PFSK-1 (cell line): Measurements from ENCODE around the gene SYNPR.

Experiments used
- FOXP2 ChIP-seq: optimal IDR thresholded peaks from 2 replicates; pipeline ENCODE3; 2011; ENCODE audit warnings: borderline replicate concordance, control low read depth, inconsistent platforms; ENCODE audit not compliant: insufficient read depth; ENCODE audit errors: extremely low read length, extremely low read depth
- POLR2AphosphoS5 ChIP-seq: IDR thresholded peaks from 2 replicates; pipeline ENCODE4 v1.6.1; 2012; ENCODE audit warnings: low read depth, mild to moderate bottlenecking, control low read depth, low read length, moderate library complexity
- SIN3A ChIP-seq: IDR thresholded peaks from 2 replicates; pipeline ENCODE4 v1.6.1; 2012; ENCODE audit warnings: mild to moderate bottlenecking, low read length, moderate library complexity, borderline replicate concordance; ENCODE audit not compliant: insufficient read depth
- TAF1 ChIP-seq: IDR thresholded peaks from 2 replicates; pipeline ENCODE4 v1.6.1; 2012; ENCODE audit warnings: low read length, control low read depth, borderline replicate concordance; ENCODE audit not compliant: insufficient read depth
- TF ChIP-seq, protein P1 (sequence below), 2 experiments: IDR thresholded peaks; 2 replicates each; pipeline versions ENCODE4 v1.6.1 to v1.8.0; 2011 to 2012; ENCODE audit warnings: low read depth in 2 of 2, low read length in 2 of 2, control low read depth in 1 of 2, inconsistent platforms in 1 of 2, mild to moderate bottlenecking in 1 of 2, moderate library complexity in 1 of 2; ENCODE audit not compliant: insufficient read depth in 1 of 2

Gene SYNPR

GRCh38 chr3:63497641-63498040 lies 219.5 kb downstream of the SYNPR start:
- TF ChIP-seq POLR2AphosphoS5 = no peak
- no peak for TF ChIP-seq TAF1
- no peak for TF ChIP-seq SIN3A
- TF ChIP-seq, protein P1, sequence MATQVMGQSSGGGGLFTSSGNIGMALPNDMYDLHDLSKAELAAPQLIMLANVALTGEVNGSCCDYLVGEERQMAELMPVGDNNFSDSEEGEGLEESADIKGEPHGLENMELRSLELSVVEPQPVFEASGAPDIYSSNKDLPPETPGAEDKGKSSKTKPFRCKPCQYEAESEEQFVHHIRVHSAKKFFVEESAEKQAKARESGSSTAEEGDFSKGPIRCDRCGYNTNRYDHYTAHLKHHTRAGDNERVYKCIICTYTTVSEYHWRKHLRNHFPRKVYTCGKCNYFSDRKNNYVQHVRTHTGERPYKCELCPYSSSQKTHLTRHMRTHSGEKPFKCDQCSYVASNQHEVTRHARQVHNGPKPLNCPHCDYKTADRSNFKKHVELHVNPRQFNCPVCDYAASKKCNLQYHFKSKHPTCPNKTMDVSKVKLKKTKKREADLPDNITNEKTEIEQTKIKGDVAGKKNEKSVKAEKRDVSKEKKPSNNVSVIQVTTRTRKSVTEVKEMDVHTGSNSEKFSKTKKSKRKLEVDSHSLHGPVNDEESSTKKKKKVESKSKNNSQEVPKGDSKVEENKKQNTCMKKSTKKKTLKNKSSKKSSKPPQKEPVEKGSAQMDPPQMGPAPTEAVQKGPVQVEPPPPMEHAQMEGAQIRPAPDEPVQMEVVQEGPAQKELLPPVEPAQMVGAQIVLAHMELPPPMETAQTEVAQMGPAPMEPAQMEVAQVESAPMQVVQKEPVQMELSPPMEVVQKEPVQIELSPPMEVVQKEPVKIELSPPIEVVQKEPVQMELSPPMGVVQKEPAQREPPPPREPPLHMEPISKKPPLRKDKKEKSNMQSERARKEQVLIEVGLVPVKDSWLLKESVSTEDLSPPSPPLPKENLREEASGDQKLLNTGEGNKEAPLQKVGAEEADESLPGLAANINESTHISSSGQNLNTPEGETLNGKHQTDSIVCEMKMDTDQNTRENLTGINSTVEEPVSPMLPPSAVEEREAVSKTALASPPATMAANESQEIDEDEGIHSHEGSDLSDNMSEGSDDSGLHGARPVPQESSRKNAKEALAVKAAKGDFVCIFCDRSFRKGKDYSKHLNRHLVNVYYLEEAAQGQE (IDR thresholded peaks at IDR 0.05; ENCODE audit: insufficient read depth in 1 of 2, low read depth in 2 of 2, low read length in 2 of 2) = no peak
- no peak for TF ChIP-seq FOXP2

GRCh38 chr3:63500196-63500595 lies 222.1 kb downstream of the SYNPR start:
- no peak for TF ChIP-seq POLR2AphosphoS5
- no peak for TF ChIP-seq FOXP2
- no peak for TF ChIP-seq SIN3A
- TF ChIP-seq TAF1 = no peak
- TF ChIP-seq, protein P1 (IDR thresholded peaks at IDR 0.05; ENCODE audit: insufficient read depth in 1 of 2, low read depth in 2 of 2, low read length in 2 of 2) = no peak

DNA sequence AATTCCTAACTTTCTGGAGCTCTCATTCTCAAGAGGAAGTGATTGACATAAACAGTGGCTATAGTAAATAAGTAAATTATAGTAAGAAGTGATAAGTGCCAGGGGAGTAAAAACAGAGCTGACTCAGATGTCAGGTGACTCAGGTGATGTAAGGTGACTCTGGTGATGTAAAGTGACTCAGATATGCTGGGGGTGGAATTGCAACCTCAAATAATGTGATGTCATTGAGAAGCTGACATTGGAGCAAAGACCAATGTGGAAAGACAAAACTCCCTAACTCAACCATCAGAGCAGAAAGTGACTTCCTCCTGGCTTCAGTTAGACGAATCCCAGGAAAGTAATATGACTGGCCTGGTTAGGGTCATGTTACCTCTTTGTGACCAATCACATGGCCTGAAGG lies 230.2 kb downstream of the SYNPR start:
- TF ChIP-seq TAF1 (no peak), SIN3A (no peak), FOXP2 (no peak), POLR2AphosphoS5 (no peak)
- TF ChIP-seq, protein P1 (IDR thresholded peaks at IDR 0.05; ENCODE audit: insufficient read depth in 1 of 2, low read depth in 2 of 2, low read length in 2 of 2) = no peak

DNA sequence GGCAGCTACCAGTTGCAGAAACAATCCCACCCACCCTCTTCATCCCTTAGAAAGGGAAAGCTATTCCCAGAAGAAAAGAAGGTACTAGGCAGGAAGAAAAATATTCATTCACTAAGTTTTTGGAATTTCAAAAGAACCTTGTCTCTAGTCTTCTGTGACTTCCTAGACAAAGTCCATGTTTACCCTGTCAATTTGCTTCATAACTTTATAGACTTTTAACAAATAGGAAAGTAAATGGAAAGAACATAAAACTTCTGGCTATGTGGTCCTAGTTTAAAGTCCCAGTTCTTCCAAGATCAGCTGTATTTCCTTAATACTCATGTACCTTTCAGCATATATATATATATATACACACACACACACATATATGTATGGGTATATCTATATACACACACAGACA lies 230.7 kb downstream of the SYNPR start:
- TF ChIP-seq POLR2AphosphoS5 (no peak), TAF1 (no peak), SIN3A (no peak), FOXP2 (no peak)
- TF ChIP-seq, protein P1 (IDR thresholded peaks at IDR 0.05; ENCODE audit: insufficient read depth in 1 of 2, low read depth in 2 of 2, low read length in 2 of 2) = no peak

GRCh38 chr3:63513791-63514190 lies 235.7 kb downstream of the SYNPR start:
- TF ChIP-seq TAF1 (no peak), SIN3A (no peak), POLR2AphosphoS5 (no peak), FOXP2 (no peak)
- TF ChIP-seq, protein P1 (IDR thresholded peaks at IDR 0.05; ENCODE audit: insufficient read depth in 1 of 2, low read depth in 2 of 2, low read length in 2 of 2) = no peak
